Mucosa of stomach (tissue), 1 donor: Measurements from ENCODE around the gene BRIP1.
"Not testable (repeated sequence)": the region's sequence is repeated elsewhere in the genome, so short reads cannot be mapped to it uniquely, and the experiment has no call there.

Experiments
- H3K27me3 ChIP-seq: one replicate; pipeline ENCODE4 v1.7.0; 2013; ENCODE audit warnings: mild to moderate bottlenecking, low read length; ENCODE audit not compliant: control insufficient read depth, insufficient read depth
- H3K36me3 ChIP-seq: one replicate; pipeline ENCODE4 v1.7.0; 2013; ENCODE audit warnings: low read length; ENCODE audit not compliant: control insufficient read depth, insufficient read depth
- H3K4me1 ChIP-seq: one replicate; pipeline ENCODE4 v1.7.0; 2013; ENCODE audit warnings: mild to moderate bottlenecking, low read length; ENCODE audit not compliant: control insufficient read depth, insufficient read depth
- H3K4me3 ChIP-seq: one replicate; pipeline ENCODE4 v1.7.0; 2013; ENCODE audit warnings: low read length
- H3K9ac ChIP-seq: one replicate; pipeline ENCODE4 v1.7.0; 2013; ENCODE audit warnings: mild to moderate bottlenecking, low read length, moderate library complexity
- H3K9me3 ChIP-seq: one replicate; pipeline ENCODE4 v1.7.0; 2013; ENCODE audit warnings: mild to moderate bottlenecking, low read length, moderate library complexity; ENCODE audit not compliant: control insufficient read depth
- donor health status: Pancreatic carcinoma.

BRIP1 gene

GRCh38 chr17:61677150-61677811, 186.0 kb downstream of the BRIP1 start:
- not testable (repeated sequence) for H3K9ac ChIP-seq, H3K4me3 ChIP-seq, H3K27me3 ChIP-seq, H3K36me3 ChIP-seq, H3K4me1 ChIP-seq, H3K9me3 ChIP-seq

- not testable (repeated sequence) for H3K4me1 ChIP-seq, H3K9ac ChIP-seq, H3K9me3 ChIP-seq, H3K27me3 ChIP-seq, H3K4me3 ChIP-seq, H3K36me3 ChIP-seq
These were observed 186.8 kb downstream of the BRIP1 start for GRCh38 chr17:61676522-61676921.

GRCh38 chr17:61674609-61675008, 188.7 kb downstream of the BRIP1 start:
- H3K9ac ChIP-seq, H3K4me1 ChIP-seq, H3K9me3 ChIP-seq, H3K27me3 ChIP-seq, H3K36me3 ChIP-seq, H3K4me3 ChIP-seq: not testable (repeated sequence)

- not testable (repeated sequence) for H3K36me3 ChIP-seq, H3K4me1 ChIP-seq, H3K27me3 ChIP-seq, H3K9me3 ChIP-seq, H3K4me3 ChIP-seq, H3K9ac ChIP-seq
These were observed 190.1 kb downstream of the BRIP1 start for GRCh38 chr17:61673019-61673897.

GRCh38 chr17:61672140-61672539, 191.2 kb downstream of the BRIP1 start:
- Histone ChIP-seq H3K9ac (no peak overlapping the region), H3K4me3 (no peak overlapping the region), H3K27me3 (no peaks in the 10 kb centered on the region), H3K9me3 (no peaks in the 10 kb centered on the region), H3K36me3 (no peaks in the 10 kb centered on the region), H3K4me1 (no peaks in the 10 kb centered on the region)

- no peak overlapping the region for H3K4me3 ChIP-seq
- H3K9me3 ChIP-seq = no peaks in the 10 kb centered on the region
- no peaks in the 10 kb centered on the region for H3K4me1 ChIP-seq
- no peaks in the 10 kb centered on the region for H3K27me3 ChIP-seq
- no peak overlapping the region for H3K9ac ChIP-seq
- H3K36me3 ChIP-seq = no peaks in the 10 kb centered on the region
These were observed 192.6 kb downstream of the BRIP1 start for GRCh38 chr17:61670691-61671090.

GRCh38 chr17:61669522-61669921, 193.8 kb downstream of the BRIP1 start:
- H3K9me3 ChIP-seq = no peaks in the 10 kb centered on the region
- no peaks in the 10 kb centered on the region for H3K4me1 ChIP-seq
- no peak overlapping the region for H3K4me3 ChIP-seq
- no peaks in the 10 kb centered on the region for H3K36me3 ChIP-seq
- no peak overlapping the region for H3K9ac ChIP-seq
- no peaks in the 10 kb centered on the region for H3K27me3 ChIP-seq

- no peaks in the 10 kb centered on the region for H3K9me3 ChIP-seq
- H3K36me3 ChIP-seq = no peaks in the 10 kb centered on the region
- no peak overlapping the region for H3K4me3 ChIP-seq
- no peaks in the 10 kb centered on the region for H3K4me1 ChIP-seq
- no peak overlapping the region for H3K9ac ChIP-seq
- no peaks in the 10 kb centered on the region for H3K27me3 ChIP-seq
These were observed 194.8 kb downstream of the BRIP1 start for GRCh38 chr17:61668486-61668885.

- not testable (repeated sequence) for H3K36me3 ChIP-seq, H3K27me3 ChIP-seq, H3K4me3 ChIP-seq, H3K9ac ChIP-seq, H3K9me3 ChIP-seq, H3K4me1 ChIP-seq
These were observed 196.8 kb downstream of the BRIP1 start for GRCh38 chr17:61666406-61667088.

GRCh38 chr17:61663310-61663709, 200.0 kb downstream of the BRIP1 start:
- Histone ChIP-seq H3K36me3 (no peaks in the 10 kb centered on the region), H3K27me3 (no peaks in the 10 kb centered on the region), H3K4me3 (no peak overlapping the region), H3K4me1 (no peaks in the 10 kb centered on the region), H3K9me3 (no peaks in the 10 kb centered on the region), H3K9ac (no peak overlapping the region)

GRCh38 chr17:61662741-61663140, 200.6 kb downstream of the BRIP1 start:
- no peaks in the 10 kb centered on the region for H3K27me3 ChIP-seq

GRCh38 chr17:61662186-61662585, 201.1 kb downstream of the BRIP1 start:
- Histone ChIP-seq H3K9ac (no peak overlapping the region), H3K27me3 (no peaks in the 10 kb centered on the region), H3K36me3 (no peaks in the 10 kb centered on the region), H3K4me1 (no peaks in the 10 kb centered on the region), H3K9me3 (no peaks in the 10 kb centered on the region), H3K4me3 (no peak overlapping the region)

More at GRCh38 chr17:61662741-61663140, 200.6 kb downstream of the BRIP1 start:
- H3K9me3 ChIP-seq = no peaks in the 10 kb centered on the region
- H3K36me3 ChIP-seq = no peaks in the 10 kb centered on the region
- no peak overlapping the region for H3K9ac ChIP-seq
- no peaks in the 10 kb centered on the region for H3K4me1 ChIP-seq
- H3K4me3 ChIP-seq = no peak overlapping the region
